DMS 273 treated with DMSO at 0.1 percent for 48 hours (cell line): Measurements from ENCODE around the gene WASF3.

Experiments used
- DNase-seq: peaks from one replicate; lab custom pipeline; 2025; lab: John Stamatoyannopoulos, UW

Gene WASF3

GRCh38 chr13:26682606-26683005, 125.1 kb downstream of the WASF3 start:
- no peak for DNase-seq

GRCh38 chr13:26685606-26686005, 128.1 kb downstream of the WASF3 start:
- DNase-seq, result no peak

- no peak for DNase-seq
These were observed 128.8 kb downstream of the WASF3 start for GRCh38 chr13:26686285-26686684.

- DNase-seq, result no peak
These were observed 130.8 kb downstream of the WASF3 start for GRCh38 chr13:26688286-26688685.

GRCh38 chr13:26688980-26689379, 131.5 kb downstream of the WASF3 start:
- DNase-seq, result no peak

GRCh38 chr13:26693749-26694463, 136.4 kb downstream of the WASF3 start:
- DNase-seq, result no peak

- DNase-seq, result no peak
These were observed 137.3 kb downstream of the WASF3 start for GRCh38 chr13:26694609-26695359.

DNA sequence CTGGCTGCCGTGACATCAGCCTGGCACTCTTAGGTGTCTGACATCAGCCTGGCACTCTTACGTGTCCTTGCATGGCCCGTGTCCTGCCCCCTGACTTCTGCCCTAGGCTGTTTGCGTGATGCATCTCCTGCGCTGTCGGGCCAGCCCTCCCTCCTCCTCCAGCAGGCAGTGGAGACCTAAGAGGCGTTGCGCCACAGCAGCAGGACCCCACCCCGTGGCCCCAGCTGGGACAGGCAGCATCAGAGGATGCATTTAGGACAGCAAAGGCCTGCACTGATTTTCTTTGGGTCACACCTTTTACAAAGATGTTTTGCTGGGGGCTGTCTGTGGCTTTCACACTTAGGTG, 137.8 kb downstream of the WASF3 start:
- DNase-seq, result no peak

DNA sequence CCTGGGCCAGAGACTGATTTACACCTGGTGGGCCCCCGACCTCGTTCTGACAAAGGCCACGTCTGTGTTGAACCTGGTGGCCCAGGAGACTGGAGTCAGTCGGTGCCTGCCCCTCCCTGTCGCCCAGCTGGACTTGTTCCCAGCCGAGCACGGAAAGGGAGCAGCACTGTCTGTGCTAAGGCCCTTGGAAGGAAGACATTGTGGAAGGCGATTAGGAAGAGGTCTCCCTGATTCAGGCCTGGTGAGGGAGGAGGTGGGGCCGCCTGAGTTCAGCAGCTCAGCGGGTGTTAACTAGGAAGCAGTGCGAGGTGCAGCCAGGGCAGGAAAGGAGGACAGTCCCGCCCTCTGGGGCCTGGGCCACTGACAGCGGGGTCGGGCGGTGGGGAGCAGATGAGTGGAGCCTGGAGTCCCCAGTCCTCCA, 138.4 kb downstream of the WASF3 start:
- no peak for DNase-seq

- DNase-seq, result no peak
These were observed 139.8 kb downstream of the WASF3 start for GRCh38 chr13:26697069-26697955.

- peak; percentile 20 for DNase-seq
These were observed 141.1 kb downstream of the WASF3 start for GRCh38 chr13:26698392-26699196.

GRCh38 chr13:26699197-26699490, 141.7 kb downstream of the WASF3 start:
- DNase-seq, result no peak

DNA sequence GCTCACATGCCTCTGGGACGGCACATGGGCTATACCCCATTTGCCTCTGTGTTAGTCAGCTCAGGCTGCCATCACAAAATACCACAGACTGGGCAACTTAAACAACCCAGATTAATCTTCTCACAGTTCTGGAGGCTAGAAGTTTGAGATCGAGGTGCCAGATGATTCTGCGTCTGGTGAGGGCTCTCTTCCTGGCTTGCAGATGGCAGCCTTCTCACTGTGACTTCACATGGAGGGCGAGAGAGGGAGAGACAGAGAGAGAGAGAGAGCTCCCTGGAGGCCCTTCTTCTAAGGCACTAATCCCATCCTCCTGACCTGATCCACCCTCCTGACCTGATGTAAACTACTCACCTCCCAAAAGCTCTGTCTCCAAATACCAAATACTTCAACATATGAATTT, 148.1 kb downstream of the WASF3 start:
- DNase-seq, result no peak

- DNase-seq, result no peak
These were observed 148.9 kb downstream of the WASF3 start for GRCh38 chr13:26706381-26706780.

GRCh38 chr13:26707122-26708006, 149.9 kb downstream of the WASF3 start:
- no peak for DNase-seq

- no peak for DNase-seq
These were observed 150.5 kb downstream of the WASF3 start for GRCh38 chr13:26708007-26708297.

DNA sequence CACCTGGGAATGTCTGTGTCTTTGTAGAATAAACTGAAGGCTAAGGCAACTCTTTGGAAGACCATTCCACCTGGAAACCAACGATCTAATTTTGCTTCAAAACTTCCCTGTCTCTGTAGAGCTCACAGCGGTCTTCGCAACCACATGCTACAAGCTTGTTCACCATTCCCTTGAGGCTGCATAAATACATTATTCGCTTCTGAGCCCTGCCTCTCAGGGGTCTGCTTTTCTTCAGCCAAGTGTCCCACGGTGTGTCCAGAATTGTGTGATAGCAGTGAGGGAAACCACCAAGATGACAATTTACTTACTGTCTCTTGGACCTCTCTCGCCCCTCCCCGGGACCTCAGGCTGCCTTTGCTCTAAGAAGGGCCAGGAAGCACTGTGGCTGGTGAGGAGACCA, 152.0 kb downstream of the WASF3 start:
- no peak for DNase-seq

DNA sequence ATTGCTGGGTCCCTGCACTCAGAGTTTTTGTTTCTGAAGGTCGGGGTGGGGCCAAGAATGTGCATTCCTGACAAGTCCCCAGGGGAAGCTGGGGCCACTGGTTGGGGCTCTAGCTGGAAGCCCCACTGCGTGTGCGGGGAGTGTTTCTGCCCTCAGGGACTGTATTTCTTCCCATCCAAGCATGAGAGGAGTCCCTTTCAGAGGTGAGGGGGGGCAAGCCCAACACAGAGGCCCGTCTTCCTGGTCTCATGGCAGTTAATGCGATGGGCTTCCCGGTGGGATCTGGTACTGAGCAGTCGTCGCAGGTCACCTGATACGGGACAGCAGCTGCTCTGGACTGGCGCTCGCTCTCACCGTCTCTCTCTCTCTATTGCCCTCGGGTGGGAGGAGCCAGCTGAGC, 152.7 kb downstream of the WASF3 start:
- DNase-seq, result no peak

DNA sequence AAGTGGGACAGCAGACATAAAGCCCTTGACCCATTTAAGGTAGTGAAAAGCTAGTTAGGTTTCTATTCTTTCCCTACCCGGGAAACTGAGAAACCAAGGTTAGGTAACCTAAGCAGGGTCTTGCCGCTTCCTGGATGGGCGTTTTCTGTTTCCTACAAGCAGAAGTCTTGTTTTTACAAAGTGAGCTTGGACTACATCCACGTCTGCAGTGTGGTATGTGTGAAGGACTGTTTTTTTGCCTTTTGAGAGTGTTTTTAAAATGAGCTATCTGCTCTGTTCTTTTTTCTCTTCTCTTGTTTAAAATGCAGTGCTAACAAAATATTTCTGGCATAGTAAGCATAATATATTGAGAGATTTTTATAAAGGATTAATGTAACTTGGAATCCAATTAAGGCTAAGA, 153.7 kb downstream of the WASF3 start:
- DNase-seq, result no peak

DNA sequence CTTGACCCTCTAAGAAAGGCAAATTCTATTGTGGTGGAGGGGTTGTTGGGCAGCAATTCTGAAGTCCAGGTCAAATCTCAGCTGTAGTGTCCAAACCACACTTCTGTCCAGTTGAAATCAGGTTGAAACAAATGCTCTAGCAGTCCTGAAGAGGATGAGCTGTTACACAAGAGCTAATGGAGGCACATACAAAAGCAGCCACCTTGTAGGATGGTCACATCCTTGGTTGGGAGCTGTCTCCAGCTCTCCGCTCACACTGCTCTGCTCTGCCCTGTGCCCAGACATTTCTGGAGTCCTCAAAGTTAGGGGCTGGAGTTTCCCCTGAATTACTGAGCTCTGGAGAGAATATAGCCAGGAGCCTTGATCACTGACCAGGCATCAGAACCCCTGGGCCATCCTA, 155.9 kb downstream of the WASF3 start:
- no peak for DNase-seq

- no peak for DNase-seq
These were observed 159.5 kb downstream of the WASF3 start for GRCh38 chr13:26716984-26717383.
